Myocyte (in vitro differentiated cells): ENCODE measurements around the gene NKD1. TPM values are rescaled to one million over a fixed set of nuclear protein-coding genes. Genes with fewer than 3 reads are reported as not detected.

ENCODE experiments used
- DNase-seq: peaks from one replicate; pipeline ENCODE4 v3.0.0-alpha.2; 2012; ENCODE audit warnings: low read depth
- total RNA-seq: library from RNA; depleted of rRNA; stranded (reverse); fragments of >200 nt; gene quantifications from 2 replicates; pipeline ENCODE4 v1.2.3, GENCODE V29; 2014

NKD1 gene
- total RNA-seq, 1 donor from 2014 or later: 0.75 TPM

DNA sequence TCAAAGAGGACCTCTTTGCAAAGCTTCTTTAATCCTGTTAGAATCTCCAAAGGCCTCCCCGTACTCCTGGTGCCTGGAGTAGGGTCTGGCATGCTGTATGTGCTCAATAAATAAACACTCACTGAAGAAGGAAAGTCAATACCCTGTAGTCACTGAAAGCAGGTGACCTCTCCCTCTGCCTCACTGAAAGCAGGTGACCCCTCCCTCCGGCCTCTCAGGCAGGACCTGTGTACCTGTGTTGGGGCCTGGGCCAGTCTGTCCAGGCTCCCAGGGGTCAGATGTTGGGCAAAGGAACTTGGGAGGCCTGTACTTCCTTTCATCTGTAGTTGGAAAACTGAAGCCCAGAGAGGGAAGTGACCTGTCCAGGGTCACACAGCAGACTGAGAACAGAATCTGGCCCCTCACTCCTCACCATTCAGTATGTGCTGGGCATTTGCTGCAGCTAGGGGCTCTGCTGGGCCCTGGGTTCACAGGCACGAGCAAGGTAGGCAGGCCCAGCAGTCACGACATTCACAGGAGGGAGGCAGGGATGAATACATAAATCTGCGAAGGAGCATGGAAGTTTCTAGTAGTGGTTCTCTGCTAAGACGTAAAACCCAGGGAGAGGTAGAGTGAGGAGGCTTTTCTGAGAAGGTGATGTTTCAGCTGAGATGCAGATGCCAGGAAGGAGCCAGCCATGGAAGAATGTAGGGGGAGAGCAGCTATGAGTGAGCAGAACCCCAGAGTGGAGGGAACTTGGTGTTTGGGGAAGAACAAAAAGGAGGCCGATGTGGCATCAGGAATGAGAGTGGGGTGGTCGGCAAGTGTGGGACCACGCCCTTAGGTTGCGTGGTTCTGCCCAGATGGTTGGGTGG lies 64.0 kb downstream of the NKD1 start:
- DNase-seq: no peak

DNA sequence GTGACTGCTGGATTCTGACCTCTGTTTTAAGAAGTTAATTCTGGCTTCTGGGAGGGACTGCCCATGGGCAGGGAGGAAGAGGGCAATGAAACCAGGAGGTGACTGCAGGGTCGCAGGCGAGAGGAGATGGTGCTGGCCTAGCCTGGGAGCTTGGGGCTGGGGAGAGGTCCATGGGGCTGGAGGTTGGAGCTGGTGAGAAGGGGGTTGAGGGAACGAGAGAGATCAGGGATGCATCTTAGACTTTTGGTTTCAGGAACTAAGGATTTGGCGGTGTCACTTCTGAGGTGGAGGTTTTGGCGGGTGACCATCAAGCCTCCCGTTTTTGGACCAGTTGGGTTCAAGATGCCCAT lies 64.6 kb downstream of the NKD1 start:
- no peak for DNase-seq

DNA sequence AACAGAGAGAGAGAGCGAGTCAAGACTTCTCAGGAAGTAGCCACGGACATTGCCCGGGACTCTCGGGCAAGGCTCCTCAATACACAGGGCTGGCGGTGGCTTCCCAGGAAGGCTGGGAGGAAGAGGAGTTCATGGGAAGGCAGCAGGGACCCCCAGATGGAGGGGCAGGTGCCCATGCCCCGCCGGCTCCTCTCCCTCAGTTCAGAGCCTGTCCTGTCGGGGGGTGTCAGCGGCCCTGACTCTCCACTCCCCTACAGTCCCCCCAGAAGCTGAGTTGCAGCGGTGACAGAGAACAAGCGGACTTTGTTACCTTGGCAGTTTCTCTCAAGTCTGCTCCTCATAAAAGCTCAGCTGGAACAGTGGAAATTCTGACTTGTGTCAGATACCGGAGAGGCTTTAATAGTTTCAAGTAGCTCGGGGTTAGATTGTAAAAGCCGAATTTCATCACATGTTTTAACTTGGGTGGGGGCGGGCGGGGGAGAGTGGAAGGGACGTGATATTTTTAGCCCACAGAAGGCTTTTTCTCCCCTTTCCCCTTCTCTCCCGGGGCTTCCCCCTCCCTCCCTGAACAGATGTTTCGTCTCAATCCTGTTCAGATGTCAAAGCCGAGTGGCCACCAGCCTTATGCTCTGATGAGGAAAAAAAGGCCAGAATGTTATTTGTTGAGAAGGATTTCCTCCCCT lies 65.2 kb downstream of the NKD1 start:
- peak; percentile 63 for DNase-seq

DNA sequence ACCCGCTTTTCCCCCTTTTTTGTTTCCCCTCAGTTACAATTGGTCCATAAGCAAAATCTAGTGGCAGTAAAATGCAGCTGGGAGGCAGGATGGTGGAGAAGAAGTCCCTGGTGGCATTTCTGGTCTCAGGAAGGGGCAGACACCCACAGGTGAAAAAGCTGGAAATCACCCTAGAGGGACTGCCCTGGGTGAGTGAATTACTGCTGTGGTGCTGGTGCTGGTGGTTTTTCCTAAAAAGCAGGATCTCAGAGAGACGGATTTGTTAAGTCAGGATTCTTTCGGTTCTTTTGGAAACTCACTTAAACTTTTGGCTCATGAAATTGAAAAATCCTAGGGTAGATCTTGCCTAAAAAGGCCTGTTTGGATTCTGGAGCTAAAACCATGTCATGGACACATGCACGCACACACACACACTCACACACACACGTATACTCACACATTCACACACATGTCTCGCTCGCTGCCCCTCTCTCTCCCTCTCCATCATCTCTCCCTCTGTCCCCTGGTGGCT lies 65.8 kb downstream of the NKD1 start:
- no peak for DNase-seq

DNA sequence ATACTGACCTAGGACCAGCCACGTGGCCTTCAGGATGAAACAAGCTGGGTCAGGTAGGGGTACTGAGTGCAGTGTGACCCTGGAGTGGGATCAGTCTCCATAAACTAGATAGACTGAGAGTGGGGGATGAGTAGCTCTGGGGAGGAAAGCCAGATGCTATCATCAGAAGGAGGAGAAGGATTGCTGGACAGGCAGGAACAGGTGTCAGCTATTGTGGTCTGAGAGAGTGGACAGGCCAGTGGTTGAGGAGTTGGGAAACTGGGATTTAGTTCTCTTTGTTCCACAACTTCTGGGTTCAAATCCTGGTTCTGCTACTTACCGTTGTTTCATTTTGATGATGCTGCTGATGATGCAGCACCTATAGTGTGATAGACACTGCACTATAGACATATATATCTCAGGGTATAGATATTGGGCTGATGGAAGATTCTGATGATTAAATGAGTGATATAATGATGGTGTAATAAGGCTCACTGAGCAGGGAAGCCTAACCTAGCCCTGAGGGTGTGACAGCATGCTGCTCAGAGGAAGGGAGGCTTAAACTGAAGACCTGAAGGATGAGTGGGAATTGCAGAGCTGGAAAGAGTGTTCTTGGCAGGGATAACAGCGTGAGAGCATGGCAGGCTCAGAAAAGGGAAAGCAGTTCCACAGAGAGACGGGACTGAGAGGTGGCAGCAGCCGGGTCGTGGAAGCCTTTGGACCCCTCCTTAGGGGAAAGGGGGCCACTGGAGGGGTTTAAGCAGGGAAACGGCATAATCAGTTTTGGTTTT lies 66.9 kb downstream of the NKD1 start:
- DNase-seq: peak; percentile 92

DNA sequence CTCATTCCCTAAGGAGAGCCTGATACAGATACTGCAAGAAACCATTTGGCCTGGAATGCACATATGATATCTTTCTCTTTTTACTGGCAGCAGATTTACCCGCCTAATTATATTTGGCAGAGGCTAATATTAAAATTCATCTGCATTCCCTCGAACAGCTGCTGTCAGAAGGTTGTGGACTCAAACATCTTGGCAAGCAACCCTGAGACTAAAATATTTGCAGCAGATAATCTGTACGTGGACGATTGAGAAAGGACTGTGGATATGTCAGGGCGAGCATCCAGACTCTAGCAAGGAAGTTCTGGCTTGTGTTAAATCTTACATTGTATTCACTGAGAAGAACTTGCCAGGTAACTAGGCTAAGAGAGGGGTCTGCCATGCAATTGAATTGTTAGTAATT lies 67.7 kb downstream of the NKD1 start:
- DNase-seq: peak; percentile 81

DNA sequence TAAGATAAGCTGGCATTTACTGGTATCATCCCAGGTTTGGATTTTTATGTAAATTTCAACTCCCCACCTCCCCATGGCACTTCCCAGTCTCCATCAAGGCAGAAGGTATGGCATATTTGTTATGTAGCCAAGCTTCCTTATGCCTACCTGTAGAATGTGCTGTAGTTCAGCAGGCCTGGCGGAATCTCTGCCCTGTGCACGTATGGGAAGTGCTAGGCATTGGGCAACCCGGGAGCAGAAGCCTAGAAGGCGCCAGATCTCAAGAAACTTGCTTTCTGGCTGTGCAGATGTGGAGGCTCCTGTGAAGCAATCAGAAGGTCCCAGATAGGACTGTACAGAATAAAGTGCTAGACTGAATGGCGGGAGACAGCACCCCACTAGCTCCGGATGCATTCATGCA lies 68.2 kb downstream of the NKD1 start:
- no peak for DNase-seq

DNA sequence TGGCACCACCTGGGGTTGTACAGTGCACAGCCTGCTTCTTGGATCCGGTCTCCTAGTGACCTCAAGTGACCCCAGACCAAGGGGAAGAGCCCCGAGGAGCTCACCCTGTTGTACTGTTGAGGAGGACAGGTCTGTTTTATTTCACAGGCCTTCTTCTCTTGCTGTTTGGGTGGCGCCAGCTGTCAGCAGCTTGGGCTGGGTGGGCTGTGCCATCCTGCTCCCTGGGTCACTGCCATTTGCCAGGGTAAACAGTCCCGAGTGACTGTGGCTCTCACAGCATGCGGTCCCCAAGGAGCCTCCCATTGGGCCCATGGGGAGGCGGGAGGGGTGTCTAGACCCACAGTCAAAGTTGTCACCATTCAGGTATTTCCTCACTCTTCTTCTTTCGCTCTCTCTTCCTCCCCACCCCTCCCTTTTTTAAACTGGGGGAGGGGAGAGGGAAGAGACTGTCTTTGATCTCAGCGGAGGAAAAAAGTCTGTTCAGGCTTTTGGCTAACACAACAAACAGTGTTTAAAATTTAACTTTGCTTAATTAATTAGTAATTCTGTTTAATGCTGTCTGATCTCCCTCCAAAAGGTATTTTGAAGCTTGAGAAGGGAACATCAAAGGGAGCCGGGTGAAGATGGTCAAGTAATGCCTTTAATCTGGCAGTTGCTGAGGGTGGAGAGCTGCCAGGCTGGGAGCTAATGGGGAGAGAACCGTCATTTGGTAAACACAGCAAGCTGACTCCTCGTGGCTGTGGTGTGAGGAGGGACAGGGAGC lies 68.9 kb downstream of the NKD1 start:
- peak; percentile 76 for DNase-seq

DNA sequence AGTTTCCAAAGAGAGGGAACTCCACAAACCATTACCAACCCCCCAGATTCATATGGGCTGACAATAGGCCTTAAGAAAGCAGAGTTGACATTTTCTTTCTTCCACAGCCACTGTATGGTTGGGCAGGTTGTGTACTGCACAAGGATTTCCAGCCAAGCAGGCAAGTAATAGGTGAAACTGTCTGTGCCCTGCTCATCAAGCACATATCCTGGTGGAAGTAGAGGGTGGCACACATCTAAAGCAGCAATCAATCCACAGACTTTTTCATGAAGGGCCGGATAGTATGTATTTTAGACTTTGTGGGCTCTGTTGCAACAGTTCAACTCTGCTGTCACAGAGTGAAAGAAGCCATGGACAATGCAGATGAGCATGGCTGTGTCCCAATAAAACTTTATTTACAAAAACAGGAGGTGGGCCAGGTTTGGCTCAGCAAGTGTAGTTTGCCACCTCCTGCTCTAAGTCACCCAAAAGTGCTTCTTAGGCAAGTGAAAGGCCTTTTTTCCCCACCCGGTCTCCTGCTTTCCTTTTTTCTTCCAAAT lies 69.5 kb downstream of the NKD1 start:
- no peak for DNase-seq

DNA sequence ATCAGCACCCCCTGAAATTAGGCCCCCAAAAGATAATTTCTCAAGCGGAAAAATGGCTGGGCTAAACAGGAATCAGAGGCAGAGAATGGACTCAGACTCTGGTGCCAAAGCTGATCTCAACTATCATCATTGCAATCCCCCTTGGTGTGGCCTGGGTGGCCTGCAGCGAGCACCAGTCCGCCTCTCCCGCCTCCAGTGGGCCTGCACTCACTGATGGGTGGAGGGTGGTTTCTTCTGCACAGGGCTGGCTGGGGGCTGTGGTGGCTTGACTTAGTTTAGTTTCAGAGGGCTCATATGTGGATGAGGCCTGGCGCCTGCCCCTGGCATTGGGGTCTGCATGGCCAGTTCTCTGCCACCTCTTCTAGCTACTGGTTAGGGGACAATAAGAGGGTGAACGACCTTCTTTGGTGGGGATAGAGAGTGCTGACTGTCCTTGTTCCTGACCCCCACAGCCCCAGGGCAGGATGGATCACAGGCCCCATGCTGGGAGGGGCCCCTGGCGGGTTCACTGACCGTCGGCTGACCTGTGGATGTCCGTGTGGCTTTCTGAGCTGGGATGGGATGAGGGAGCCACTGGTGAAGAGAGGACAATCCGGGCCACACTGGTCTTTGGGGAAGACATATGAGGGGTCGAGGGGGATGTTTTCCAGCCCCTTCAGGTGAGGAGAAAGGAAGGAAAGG lies 70.2 kb downstream of the NKD1 start:
- DNase-seq: no peak

DNA sequence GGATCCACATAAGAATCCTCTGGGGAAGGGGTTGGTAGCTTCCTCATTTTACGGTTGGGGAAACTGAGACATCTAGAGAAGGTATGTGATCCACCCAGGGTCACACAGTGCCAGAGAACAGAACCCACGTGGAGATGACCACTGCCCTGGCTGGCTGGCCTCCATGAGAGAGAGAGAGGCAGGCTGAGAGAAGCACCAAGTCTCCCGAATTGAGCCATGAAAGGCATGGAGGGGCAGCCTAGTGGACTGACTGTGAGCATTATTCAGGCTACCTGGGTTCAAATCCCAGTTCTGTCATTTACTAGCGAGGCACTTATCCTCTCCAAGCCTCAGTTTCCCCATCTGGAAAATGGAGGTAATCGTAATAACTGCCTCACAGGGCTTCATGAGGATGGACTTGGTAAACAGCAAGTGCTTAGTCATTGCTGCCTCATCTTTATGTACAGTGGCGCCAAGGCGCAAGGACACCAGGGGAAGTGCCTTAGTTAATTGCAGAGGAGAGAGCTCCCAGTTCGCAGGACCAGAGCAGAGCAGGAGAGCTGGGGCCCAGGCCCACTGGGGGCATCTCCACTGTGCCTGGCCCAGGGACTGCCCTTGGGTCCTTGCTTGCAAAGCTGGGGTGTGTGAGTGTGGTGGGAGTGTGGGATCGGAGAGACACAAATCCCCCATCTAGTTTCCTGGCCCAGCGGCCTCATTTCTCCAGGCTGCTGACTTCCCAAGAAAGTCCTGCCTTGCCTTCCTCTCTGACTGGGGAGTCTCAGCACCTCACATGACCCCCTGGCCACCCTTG lies 71.7 kb downstream of the NKD1 start:
- no peak for DNase-seq

DNA sequence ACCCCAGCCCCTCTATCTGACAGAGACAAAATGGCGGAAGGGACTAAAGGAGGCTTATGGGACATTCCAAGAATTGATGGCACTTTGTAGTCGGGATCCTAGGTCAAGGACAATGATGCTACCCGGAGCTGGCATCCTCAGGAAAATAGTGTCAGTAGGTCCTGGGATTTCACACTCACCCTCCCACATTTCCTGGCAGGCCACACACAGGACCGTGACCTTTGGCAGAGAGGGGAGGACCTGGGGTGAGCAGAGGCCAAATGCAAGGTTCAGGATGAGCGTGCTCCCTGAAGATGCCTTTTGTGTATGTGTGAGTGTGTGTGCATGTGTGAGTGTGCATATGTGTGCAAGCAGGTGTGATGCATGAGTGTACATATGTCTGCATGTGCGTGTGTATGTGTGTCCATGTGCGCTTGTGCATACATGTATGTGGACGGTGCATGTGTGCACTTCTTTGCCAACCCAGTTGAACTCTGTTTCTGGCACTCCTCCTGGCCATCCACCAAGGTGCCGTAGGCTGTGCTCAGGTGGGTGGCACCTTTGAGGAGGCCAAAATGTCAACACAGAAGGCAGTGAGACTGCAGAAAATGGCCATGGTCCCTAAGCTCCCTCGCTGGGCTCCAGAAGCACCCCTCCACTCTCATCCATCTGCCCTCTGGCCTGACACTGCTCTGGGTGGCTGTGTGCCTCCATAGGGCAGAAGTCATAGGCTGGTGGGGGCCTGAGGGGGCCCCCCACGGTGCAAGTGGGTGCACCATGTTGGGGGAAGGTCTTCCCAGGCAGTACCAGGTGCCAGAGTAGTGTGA lies 72.7 kb downstream of the NKD1 start:
- DNase-seq: no peak

DNA sequence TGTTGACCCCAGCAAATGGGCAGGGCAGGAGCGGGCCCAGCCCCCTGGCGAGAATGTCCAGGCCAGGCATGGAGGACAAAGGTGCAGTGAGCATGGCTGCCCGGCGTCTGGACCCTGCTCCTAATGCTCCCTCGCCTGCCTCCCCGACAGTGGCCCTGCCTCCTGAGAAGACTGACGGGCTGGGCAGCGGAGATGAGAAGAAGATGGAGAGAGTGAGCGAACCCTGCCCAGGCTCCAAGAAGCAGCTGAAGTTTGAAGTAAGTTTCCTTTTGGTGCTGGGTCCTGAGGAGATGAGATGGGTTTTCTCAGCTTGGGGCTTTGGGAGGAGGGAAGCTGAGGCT lies 73.2 kb downstream of the NKD1 start:
- DNase-seq: no peak

DNA sequence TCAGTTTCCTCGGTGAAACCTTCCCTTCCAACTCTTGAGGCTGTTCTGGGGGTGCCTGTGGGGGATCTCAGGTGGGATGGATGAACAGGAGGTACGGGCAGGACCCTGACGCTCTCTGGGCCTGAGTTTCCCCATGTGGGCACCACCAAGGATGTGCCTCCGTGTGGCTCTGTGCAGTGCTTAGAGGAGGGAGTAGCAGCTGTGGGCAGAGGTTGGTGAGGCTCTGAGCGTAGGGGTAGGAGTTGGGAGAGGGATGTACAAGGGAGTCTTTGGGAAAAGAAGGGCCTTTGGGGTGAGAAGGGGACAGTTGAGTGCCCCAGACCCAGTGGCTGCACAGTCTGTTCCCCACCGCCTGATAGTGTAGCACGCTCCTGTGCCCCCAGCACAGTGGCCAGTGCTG lies 73.8 kb downstream of the NKD1 start:
- DNase-seq: no peak

DNA sequence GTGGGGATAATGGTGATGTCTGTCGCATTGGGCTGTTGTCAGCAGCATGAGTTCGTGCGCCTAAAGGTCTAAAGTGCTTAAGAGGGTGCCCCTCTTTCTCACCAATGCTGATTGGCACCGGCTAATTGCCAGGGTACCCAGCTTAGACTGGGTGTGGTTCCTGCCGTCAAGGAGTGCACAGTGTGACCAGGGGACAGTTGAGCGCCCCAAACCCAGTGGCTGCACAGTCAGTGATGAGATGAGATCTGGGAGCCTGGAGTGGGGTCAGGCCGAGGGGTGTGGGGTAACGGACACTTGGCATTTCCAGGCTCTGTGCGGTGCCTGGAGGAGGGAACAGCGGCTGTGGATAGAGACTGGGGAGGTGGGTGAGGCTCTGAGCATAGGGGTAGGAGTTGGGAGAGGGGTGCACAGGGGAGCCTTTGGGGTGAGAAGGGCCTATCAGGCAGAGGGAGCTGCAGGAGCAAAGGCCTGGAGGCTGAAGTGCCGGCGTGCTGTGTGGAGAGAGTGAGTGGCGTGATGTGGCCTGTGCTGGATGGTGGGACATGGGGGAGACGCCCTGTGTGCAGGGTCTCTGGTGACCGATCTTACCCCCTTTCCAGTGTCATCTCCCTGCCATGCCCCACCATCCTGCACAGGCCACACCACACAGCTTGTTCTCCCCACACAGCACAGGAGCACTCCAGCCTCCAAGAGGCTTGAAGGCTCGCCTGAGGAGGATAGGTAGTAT lies 74.6 kb downstream of the NKD1 start:
- DNase-seq: no peak

DNA sequence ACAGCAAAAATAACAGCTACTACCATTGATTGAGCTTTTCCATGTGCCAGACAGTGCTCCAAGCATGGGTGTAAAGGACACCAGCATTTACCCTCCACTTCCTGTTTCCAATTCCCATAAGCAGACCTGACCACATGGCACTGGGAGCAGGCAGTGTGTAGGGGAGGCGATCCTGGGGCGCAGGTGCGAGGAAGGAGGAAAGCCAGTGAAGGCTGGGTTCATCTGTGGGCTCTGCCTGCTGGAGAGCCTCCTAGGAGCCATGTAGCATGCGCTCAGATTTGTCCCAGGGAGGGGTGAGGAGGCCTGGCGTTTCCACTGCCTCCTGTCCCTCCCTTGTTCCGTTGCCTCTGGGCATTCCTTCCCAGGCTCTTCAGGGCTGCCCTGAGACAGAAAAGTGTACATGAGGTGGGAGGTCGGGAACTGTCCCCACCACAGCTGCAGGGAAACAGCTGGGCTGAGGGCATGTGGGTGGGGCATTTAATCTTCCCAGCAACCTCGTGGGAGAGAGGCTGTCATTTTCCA lies 76.3 kb downstream of the NKD1 start:
- no peak for DNase-seq

DNA sequence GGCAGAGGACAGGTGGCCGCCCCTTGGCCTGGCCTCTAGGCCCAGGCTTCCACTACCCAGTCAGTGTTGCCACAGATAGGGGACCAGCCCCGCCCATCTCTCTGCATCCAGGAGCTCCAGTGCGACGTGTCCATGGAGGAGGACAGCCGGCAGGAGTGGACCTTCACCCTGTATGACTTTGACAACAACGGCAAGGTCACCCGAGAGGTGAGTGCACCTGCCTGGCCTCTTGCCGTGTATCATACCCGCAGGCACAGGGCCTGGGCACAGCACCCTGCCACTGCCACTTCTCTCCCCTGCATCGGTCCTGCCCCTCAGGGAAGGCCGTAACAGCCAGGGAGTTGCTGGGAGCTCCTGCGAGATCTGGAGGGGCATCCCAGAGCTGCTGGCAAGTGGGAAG lies 77.2 kb downstream of the NKD1 start:
- DNase-seq: no peak

DNA sequence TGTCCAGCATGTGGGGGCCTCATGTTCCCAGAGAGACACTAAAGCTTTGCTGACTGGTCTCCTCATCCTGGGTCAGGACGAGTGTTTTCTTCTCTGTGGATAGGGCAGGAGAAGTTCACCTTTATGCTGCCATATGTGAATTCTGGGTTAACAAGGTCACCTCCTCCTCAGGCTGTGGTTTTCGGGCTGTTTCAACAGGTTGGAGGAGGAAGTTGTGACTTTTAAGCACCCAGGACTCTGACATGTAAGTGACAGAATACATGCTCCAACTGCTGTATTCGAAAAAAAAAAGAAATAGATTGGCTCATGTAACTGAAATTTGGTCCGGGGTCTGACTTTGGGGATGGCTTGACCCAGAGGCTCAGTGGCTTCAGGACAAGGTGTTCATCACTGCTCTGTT lies 78.7 kb downstream of the NKD1 start:
- no peak for DNase-seq
